ENCODE data around the gene SLC25A42.

Gene SLC25A42

DNA sequence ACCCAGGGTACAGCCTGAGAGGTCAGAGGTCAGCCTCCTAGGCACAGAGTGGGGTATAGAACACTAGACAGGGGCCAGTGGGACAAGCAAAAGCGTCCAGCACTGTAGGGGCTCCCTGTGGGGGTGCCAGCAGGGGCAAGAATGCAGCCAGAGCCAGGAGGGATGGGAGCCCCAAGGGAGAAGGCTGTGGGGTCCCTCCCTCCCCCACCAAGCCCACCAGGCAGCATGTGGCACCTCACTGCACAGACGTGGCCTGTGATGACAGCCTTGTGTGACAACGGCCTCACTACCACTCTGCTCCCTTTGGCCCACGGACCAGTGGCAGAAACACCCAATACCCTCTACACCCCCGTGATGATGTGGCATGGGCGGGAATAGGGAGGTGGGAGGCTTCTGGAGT is 20.3 kb upstream of the SLC25A42 start:
- no peak overlapping the region for H3K4me3 ChIP-seq (ENCODE audit: low read depth, low read length)
- no peak for DNase-seq (ENCODE audit: low read depth)
- TF ChIP-seq MYC (IDR thresholded peaks at IDR 0.05; ENCODE audit: low read depth, low read length) (no peak), POLR2A (IDR thresholded peaks at IDR 0.05; ENCODE audit: extremely low read depth, insufficient read length) (no peak)
- TF ChIP-seq, protein P1, sequence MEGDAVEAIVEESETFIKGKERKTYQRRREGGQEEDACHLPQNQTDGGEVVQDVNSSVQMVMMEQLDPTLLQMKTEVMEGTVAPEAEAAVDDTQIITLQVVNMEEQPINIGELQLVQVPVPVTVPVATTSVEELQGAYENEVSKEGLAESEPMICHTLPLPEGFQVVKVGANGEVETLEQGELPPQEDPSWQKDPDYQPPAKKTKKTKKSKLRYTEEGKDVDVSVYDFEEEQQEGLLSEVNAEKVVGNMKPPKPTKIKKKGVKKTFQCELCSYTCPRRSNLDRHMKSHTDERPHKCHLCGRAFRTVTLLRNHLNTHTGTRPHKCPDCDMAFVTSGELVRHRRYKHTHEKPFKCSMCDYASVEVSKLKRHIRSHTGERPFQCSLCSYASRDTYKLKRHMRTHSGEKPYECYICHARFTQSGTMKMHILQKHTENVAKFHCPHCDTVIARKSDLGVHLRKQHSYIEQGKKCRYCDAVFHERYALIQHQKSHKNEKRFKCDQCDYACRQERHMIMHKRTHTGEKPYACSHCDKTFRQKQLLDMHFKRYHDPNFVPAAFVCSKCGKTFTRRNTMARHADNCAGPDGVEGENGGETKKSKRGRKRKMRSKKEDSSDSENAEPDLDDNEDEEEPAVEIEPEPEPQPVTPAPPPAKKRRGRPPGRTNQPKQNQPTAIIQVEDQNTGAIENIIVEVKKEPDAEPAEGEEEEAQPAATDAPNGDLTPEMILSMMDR (IDR thresholded peaks at IDR 0.05; ENCODE audit: low read depth, low read length): no peak
- TF ChIP-seq, protein P2, sequence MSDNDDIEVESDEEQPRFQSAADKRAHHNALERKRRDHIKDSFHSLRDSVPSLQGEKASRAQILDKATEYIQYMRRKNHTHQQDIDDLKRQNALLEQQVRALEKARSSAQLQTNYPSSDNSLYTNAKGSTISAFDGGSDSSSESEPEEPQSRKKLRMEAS (IDR thresholded peaks at IDR 0.05; ENCODE audit: low read depth, low read length): no peak

DNA sequence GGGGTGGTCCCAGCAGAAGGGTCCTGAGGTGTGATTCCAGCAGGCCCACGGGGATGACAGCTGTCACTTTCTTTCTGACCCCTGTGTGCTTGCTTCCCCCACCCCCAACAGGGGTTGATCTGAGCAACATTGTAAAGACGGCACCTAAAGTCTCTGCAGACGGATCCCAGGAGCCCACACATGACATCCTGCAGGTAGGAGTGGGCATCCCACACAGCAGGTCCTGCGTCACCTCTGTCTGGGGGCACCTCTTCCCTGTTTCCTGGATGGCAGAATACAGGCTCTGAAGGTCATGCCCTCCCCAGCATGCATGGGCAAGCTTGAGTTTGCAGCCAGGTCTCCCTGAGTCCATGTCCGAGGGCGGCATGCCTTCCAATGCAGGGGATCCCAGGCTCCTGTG is 19.9 kb upstream of the SLC25A42 start:
- H3K4me3 ChIP-seq (ENCODE audit: low read depth, low read length): no peak overlapping the region
- no peak for DNase-seq (ENCODE audit: low read depth)
- TF ChIP-seq POLR2A (IDR thresholded peaks at IDR 0.05; ENCODE audit: extremely low read depth, insufficient read length) (no peak), MYC (IDR thresholded peaks at IDR 0.05; ENCODE audit: low read depth, low read length) (no peak)
- TF ChIP-seq, protein P2 (IDR thresholded peaks at IDR 0.05; ENCODE audit: low read depth, low read length): no peak
- TF ChIP-seq, protein P1 (IDR thresholded peaks at IDR 0.05; ENCODE audit: low read depth, low read length): no peak

DNA sequence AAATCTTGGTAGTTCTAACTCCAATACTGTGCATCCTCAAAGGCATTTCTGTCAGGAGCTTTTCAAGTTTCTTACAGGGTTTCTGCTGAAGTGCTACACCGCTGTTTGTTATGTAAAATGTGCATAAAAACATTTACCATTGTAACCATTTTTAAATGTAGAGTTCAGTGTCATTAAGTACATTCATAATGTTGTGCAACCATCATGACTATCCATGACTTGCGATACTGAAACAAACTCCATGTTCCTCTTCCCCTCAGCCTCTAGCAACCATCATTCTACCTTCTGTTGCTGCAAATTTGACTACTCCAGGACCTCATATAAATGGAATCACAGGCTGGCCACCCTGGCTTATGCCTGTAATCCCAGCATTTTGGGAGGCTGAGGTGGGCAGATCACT is 14.4 kb upstream of the SLC25A42 start:
- DNase-seq (ENCODE audit: low read depth): peak; percentile 44
- TF ChIP-seq POLR2A (IDR thresholded peaks at IDR 0.05; ENCODE audit: extremely low read depth, insufficient read length): no peak
- H3K4me3 ChIP-seq (ENCODE audit: low read depth, low read length): no peak overlapping the region

DNA sequence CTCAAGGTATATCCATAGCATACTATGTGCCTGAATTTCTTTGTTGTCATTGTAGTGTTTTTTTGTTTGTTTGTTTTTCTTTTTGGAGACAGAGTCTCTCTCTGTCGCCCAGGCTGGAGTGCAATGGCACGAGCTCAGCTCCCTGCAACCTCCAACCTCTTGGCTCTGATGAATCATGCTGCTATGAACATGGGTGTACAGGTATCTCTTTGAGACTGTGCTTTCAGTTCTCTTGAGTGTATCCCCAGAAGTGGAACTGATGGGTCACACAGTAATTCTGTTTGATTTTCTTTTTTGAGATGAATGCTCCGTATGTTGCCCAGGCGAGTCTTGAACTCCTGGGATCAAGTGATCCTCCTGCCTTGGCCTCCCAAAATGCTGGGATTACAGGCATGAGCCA is 13.7 kb upstream of the SLC25A42 start:
- DNase-seq (ENCODE audit: low read depth): no peak
- no peak overlapping the region for H3K4me3 ChIP-seq (ENCODE audit: low read depth, low read length)
- TF ChIP-seq POLR2A (IDR thresholded peaks at IDR 0.05; ENCODE audit: extremely low read depth, insufficient read length): no peak
- TF ChIP-seq, protein P1 (IDR thresholded peaks at IDR 0.05; ENCODE audit: low read depth, low read length): no peak
- TF ChIP-seq, protein P2 (IDR thresholded peaks at IDR 0.05; ENCODE audit: low read depth, low read length): no peak
- TF ChIP-seq MYC (IDR thresholded peaks at IDR 0.05; ENCODE audit: low read depth, low read length): no peak

DNA sequence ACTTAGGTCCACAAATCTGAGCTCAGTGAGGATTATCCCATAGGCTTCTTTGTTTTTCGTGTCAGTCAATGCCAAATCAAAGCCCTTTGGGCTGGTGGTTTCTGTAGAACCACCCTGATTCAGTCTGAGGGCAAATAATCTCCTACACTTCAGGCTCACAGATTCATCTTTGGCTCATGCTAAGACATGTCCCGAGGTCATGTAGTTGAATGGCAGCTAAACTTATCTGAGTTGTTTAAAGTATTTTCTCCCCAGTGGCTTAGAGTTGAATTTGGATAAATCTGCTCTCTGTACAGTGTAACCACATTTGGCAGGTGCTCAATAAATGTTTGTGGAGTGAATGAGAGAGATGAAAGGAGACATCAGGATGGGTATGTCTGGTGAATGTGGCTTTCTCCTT is 13.1 kb upstream of the SLC25A42 start:
- TF ChIP-seq POLR2A (IDR thresholded peaks at IDR 0.05; ENCODE audit: extremely low read depth, insufficient read length) (no peak), MYC (IDR thresholded peaks at IDR 0.05; ENCODE audit: low read depth, low read length) (no peak)
- TF ChIP-seq, protein P1 (IDR thresholded peaks at IDR 0.05; ENCODE audit: low read depth, low read length): no peak
- TF ChIP-seq, protein P2 (IDR thresholded peaks at IDR 0.05; ENCODE audit: low read depth, low read length): no peak
- DNase-seq (ENCODE audit: low read depth): no peak
- H3K4me3 ChIP-seq (ENCODE audit: low read depth, low read length): no peak overlapping the region

DNA sequence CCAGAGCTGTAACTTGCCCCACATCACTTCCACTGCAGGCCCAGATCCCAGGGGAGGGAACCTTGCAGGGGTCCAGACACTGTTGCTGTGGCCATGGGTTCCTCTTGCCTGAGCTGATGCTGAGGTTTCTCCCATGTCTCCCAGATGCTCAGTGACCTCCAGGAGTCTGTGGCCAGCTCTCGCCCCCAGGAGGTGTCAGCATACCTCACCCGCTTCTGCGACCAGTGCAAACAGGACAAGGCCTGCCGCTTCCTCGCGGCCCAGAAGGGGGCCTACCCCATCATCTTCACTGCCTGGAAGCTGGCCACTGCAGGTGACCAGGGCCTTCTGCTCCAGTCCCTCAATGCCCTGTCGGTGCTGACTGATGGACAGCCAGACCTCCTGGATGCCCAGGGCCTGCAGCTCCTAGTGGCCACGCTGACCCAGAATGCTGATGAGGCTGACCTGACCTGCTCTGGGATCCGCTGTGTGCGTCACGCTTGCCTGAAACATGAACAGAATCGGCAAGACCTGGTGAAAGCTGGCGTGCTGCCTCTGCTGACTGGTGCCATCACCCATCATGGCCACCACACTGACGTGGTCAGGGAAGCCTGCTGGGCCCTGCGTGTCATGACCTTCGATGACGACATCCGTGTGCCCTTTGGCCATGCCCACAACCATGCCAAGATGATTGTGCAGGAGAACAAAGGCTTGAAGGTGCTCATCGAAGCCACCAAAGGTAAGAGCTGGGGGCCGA is 12.1 kb upstream of the SLC25A42 start:
- no peak for DNase-seq (ENCODE audit: low read depth)
- H3K4me3 ChIP-seq (ENCODE audit: low read depth, low read length): no peak overlapping the region
- TF ChIP-seq, protein P1 (IDR thresholded peaks at IDR 0.05; ENCODE audit: low read depth, low read length): no peak
- TF ChIP-seq MYC (IDR thresholded peaks at IDR 0.05; ENCODE audit: low read depth, low read length): no peak

Data from NB4 (cell line).